Breast epithelium (tissue), 3 donors: ENCODE results near the gene SIGMAR1.

Experiments
- CTCF ChIP-seq, 3 donors: fragments of 450-650 bp; IDR thresholded peaks; one replicate each; pipeline ENCODE4 v1.5.1; 2016 to 2017; ENCODE audit warnings: antibody characterized with exemption in 3 of 3, mild to moderate bottlenecking in 3 of 3, moderate library complexity in 3 of 3
- POLR2AphosphoS5 ChIP-seq, 3 donors: sonication (generic); formaldehyde crosslinking; IDR thresholded peaks; one replicate each; pipeline ENCODE4 v1.6.1; 2017; ENCODE audit warnings: antibody characterized with exemption in 3 of 3

- TF ChIP-seq POLR2AphosphoS5 (IDR thresholded peaks at IDR 0.05) (no peak), CTCF (IDR thresholded peaks at IDR 0.05) (no peak)
Observed at GRCh38 chr9:34589636-34590380, 47.8 kb downstream of the SIGMAR1 start, which contains the start of gene CNTFR.
